ENCODE results near the gene DMWD. TPM values are rescaled to one million over a fixed set of nuclear protein-coding genes. Genes with fewer than 3 reads are reported as not detected.
A peak's percentile ranks its signal among the peaks of the same experiment; 100 is the strongest.

DMWD gene
- total and polyA plus RNA-seq, 2 of the 13 experiments (the other 11 are each of a cell fraction or from before 2014, with no cell fraction given): 10.3 to 14.9 TPM

GRCh38 chr19:45770192-45771101 is 22.2 kb downstream of the DMWD start (continued):
- TF ChIP-seq HMG20B (CRISPR knock-in tag; conservative IDR thresholded peaks at IDR 0.05) (0 out of 2 replicates have a peak, but pooled peaks have one; percentile 16), ZNF670 (CRISPR knock-in tag; IDR thresholded peaks at IDR 0.05; ENCODE audit: borderline replicate concordance) (peak; percentile 67; the same call in 1 of the 2 replicates), SP4 (CRISPR knock-in tag; IDR thresholded peaks at IDR 0.05) (peak; percentile 86), TBL1XR1 (IDR thresholded peaks at IDR 0.05; ENCODE audit: borderline replicate concordance, low read length, partially characterized antibody) (no peak), SOX13 (IDR thresholded peaks at IDR 0.05) (0 out of 2 replicates have a peak, but pooled peaks have one; percentile 25), SOX13 (CRISPR knock-in tag; conservative IDR thresholded peaks at IDR 0.05 in 1 of 2, IDR thresholded peaks at IDR 0.05 in 1 of 2) (peak in 1 of 2 experiments; percentile 36; a peak in 1 of 4 replicates), ZNF326 (CRISPR knock-in tag; IDR thresholded peaks at IDR 0.05; ENCODE audit: borderline replicate concordance) (0 out of 2 replicates have a peak, but pooled peaks have one; percentile 84), ZNF232 (CRISPR knock-in tag; IDR thresholded peaks at IDR 0.05; ENCODE audit: borderline replicate concordance) (peak; percentile 67; the same call in 1 of the 2 replicates), TAF15 (IDR thresholded peaks at IDR 0.05; ENCODE audit: low read depth, low read length, poor library complexity, severe bottlenecking) (peak; percentile 90), GPBP1L1 (CRISPR knock-in tag; IDR thresholded peaks at IDR 0.05) (no peak), KLF11 (CRISPR knock-in tag; IDR thresholded peaks at IDR 0.05) (peak; percentile 83; the same call in 1 of the 2 replicates), SP140L (CRISPR knock-in tag; IDR thresholded peaks at IDR 0.05; ENCODE audit: borderline replicate concordance) (no peak), E2F1 (CRISPR knock-in tag; IDR thresholded peaks at IDR 0.05) (no peak), NFRKB (IDR thresholded peaks at IDR 0.05) (no peak), AKNA (CRISPR knock-in tag; IDR thresholded peaks at IDR 0.05; ENCODE audit: borderline replicate concordance) (no peak; the same call in 1 of the 2 replicates), ZNF674 (CRISPR knock-in tag; IDR thresholded peaks at IDR 0.05; ENCODE audit: low read depth) (no peak), CAMTA2 (CRISPR knock-in tag; IDR thresholded peaks at IDR 0.05; ENCODE audit: borderline replicate concordance) (no peak), ZFP36L2 (CRISPR knock-in tag; IDR thresholded peaks at IDR 0.05) (no peak), ZNF709 (CRISPR knock-in tag; IDR thresholded peaks at IDR 0.05) (peak; percentile 83), ZBTB38 (CRISPR knock-in tag; IDR thresholded peaks at IDR 0.05) (0 out of 2 replicates have a peak, but pooled peaks have one; percentile 22)
